GM12891 (cell line): ENCODE data around the gene GOLGA8S.
"Not testable (repeated sequence)": the region's sequence is repeated elsewhere in the genome, so short reads cannot be mapped to it uniquely, and the experiment has no call there.

ENCODE experiments used
- POLR2A ChIP-seq: IDR thresholded peaks from 2 replicates; pipeline ENCODE4 v1.6.1; 2011; ENCODE audit warnings: low read depth, low read length, control low read depth
- POLR2AphosphoS5 ChIP-seq: IDR thresholded peaks from 2 replicates; pipeline ENCODE4 v1.6.1; 2011; ENCODE audit warnings: low read depth, low read length, control low read depth

- not testable (repeated sequence) for TF ChIP-seq POLR2AphosphoS5, POLR2A
These were observed 58.5 kb downstream of the GOLGA8S start for GRCh38 chr15:23412881-23413600.
